NCI-H1092 treated with DMSO at 0.1 percent for 48 hours (cell line): ENCODE measurements around the gene LHCGR.
A peak's percentile ranks its signal among the peaks of the same experiment; 100 is the strongest.

Experiments
- DNase-seq: peaks from one replicate; lab custom pipeline; 2025; lab: John Stamatoyannopoulos, UW

LHCGR gene

GRCh38 chr2:48755473-48755872, at the start of gene LHCGR:
LHCGR (minus strand) TSS chr2:48755724; CDS start chr2:48755671, 53 bp downstream.
- DNase-seq: peak; percentile 20

GRCh38 chr2:48799601-48800000, 44.1 kb upstream of the LHCGR start:
- no peak for DNase-seq

- DNase-seq: no peak
These were observed 39.5 kb upstream of the LHCGR start for GRCh38 chr2:48795065-48795464.

GRCh38 chr2:48793671-48794070, 38.1 kb upstream of the LHCGR start:
- no peak for DNase-seq

- no peak for DNase-seq
These were observed 36.5 kb upstream of the LHCGR start for GRCh38 chr2:48792030-48792429.

- no peak for DNase-seq
These were observed 35.1 kb upstream of the LHCGR start for GRCh38 chr2:48790407-48791170.

- no peak for DNase-seq
These were observed 32.1 kb upstream of the LHCGR start for GRCh38 chr2:48787580-48787979.

GRCh38 chr2:48781366-48781765, 25.8 kb upstream of the LHCGR start:
- DNase-seq: no peak

- DNase-seq: no peak
These were observed 23.6 kb upstream of the LHCGR start for GRCh38 chr2:48779019-48779716.

- no peak for DNase-seq
These were observed 18.7 kb upstream of the LHCGR start for GRCh38 chr2:48774251-48774650.

- no peak for DNase-seq
These were observed 15.9 kb upstream of the LHCGR start for GRCh38 chr2:48771241-48772014.

- no peak for DNase-seq
These were observed 14.7 kb upstream of the LHCGR start for GRCh38 chr2:48770181-48770580.

GRCh38 chr2:48768669-48769068, 13.1 kb upstream of the LHCGR start:
- DNase-seq: no peak

GRCh38 chr2:48767330-48767729, 11.8 kb upstream of the LHCGR start:
- no peak for DNase-seq

- DNase-seq: no peak
These were observed 5.3 kb upstream of the LHCGR start for GRCh38 chr2:48760826-48761225.

GRCh38 chr2:48759682-48760081, 4.2 kb upstream of the LHCGR start:
- DNase-seq: no peak

- DNase-seq: no peak
These were observed 765 bp upstream of the LHCGR start for GRCh38 chr2:48756289-48756688.

GRCh38 chr2:48754874-48755273, 650 bp downstream of the LHCGR start:
- DNase-seq: no peak

GRCh38 chr2:48753228-48753627, 2.3 kb downstream of the LHCGR start:
- DNase-seq: no peak

GRCh38 chr2:48750128-48750739, 5.3 kb downstream of the LHCGR start:
- no peak for DNase-seq

- no peak for DNase-seq
These were observed 6.0 kb downstream of the LHCGR start for GRCh38 chr2:48749291-48750127.
